Activated CD4-positive, CD25-positive, alpha-beta regulatory T cell treated with anti-CD3 and anti-CD28 coated beads, Interleukin-2, amount 50 U/mL, for 72 hours (primary cell): ENCODE results near the gene CXCL5.
"Not testable (repeated sequence)": the region's sequence is repeated elsewhere in the genome, so short reads cannot be mapped to it uniquely, and the experiment has no call there.

Source experiments
- DNase-seq: peaks from one replicate; pipeline ENCODE4 v3.0.0; 2021

CXCL5 gene

DNA sequence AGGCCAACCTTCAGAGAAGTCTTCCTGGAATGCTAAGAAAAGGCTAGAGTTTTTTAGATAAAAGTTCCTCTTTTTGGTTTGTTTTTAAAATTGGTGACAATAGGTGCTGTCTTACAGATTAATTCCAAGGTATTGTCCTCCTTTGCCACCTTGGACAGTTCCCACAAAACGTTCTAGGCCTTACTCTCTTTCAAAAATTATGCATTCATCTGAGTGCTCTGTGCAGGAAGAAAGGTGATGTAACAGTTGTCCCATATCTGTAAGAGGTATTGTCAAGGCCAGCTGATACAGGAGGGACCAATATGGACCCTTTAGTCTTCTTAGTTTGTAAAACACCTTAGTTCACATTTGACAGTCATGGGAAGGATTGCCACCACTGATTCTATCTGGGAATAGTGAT is 15.9 kb upstream of the CXCL5 start:
- DNase-seq, result no peak

- no peak for DNase-seq
These were observed 14.8 kb upstream of the CXCL5 start for GRCh38 chr4:74013264-74013663.

- no peak for DNase-seq
These were observed 13.7 kb upstream of the CXCL5 start for GRCh38 chr4:74012130-74012529.

GRCh38 chr4:74009307-74009706 is 10.8 kb upstream of the CXCL5 start:
- DNase-seq, result no peak

DNA sequence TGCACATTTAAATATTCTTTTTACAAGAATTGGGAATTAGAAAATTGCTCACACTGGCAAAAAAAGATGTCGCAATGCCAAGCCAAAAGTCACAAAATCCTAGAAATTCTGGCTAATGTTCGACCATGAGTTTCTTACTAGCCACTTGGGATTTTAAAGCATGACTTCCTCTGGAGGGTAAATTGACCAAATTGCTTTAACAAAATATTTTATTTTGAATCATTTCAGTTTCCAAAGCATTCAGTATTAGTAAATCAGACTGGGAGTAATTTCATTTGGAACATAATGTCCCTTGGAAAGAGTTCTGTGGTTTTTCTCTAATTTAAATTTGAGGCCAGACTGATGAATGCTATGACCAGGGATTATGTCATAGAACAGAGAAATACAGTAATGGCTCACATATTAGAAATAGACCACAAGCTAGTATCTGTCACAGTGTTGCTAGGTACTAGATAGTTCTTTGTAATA is 7.6 kb upstream of the CXCL5 start:
- DNase-seq, result no peak

- DNase-seq, result no peak
These were observed 7.1 kb upstream of the CXCL5 start for GRCh38 chr4:74005528-74005927.

DNA sequence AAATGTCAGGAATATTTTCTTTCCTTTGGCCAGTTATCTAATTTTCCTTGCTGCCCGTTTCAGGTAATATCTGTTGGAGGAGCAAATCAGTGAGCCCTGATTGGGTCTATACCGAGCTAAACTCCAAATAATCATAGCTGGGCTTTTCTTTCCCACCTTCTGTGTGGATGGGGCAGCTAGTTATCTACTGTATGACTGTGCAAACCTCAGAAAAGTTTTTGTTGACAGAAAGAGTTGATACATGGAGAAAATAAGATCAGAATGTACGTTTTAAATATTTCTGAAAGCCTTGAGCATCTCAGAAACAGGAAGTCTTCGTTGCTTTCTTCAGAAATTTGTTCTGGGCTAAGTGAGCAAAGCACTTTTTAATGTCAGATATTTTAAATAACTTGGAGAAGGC is 6.2 kb upstream of the CXCL5 start:
- DNase-seq, result no peak

DNA sequence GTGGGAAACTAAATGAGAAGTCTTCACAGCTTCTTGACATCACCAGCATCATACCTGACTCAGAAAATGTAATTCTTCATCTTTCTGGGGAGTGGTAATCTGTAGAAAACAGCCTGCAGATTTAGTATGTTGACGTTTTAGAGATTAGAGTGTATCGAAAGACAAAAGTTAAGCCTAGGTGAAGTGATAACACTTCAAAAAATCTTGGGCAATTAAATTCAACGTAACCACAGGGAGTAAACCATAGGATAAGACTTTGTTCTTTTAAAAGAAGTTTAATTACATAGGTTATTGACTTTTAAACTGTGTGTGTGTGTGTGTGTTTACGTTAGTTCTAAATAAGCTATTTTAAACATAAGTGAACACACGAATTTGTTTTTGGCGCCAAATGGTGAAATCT is 1.8 kb upstream of the CXCL5 start:
- DNase-seq, result no peak

GRCh38 chr4:73992050-73992449 is 6.4 kb downstream of the CXCL5 start:
- no peak for DNase-seq

DNA sequence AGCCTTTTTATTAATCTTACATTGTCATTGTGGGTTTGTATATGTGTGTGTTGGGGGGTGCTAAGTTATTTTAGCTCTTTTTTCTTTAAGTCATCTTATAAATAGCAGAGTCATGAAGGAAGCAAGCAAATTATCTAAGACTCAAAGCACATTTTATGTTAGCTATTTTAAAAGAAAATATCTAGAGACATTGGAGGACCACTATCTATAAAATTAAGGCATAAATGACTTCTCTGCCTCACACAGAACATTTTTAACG is 6.8 kb downstream of the CXCL5 start:
- no peak for DNase-seq

DNA sequence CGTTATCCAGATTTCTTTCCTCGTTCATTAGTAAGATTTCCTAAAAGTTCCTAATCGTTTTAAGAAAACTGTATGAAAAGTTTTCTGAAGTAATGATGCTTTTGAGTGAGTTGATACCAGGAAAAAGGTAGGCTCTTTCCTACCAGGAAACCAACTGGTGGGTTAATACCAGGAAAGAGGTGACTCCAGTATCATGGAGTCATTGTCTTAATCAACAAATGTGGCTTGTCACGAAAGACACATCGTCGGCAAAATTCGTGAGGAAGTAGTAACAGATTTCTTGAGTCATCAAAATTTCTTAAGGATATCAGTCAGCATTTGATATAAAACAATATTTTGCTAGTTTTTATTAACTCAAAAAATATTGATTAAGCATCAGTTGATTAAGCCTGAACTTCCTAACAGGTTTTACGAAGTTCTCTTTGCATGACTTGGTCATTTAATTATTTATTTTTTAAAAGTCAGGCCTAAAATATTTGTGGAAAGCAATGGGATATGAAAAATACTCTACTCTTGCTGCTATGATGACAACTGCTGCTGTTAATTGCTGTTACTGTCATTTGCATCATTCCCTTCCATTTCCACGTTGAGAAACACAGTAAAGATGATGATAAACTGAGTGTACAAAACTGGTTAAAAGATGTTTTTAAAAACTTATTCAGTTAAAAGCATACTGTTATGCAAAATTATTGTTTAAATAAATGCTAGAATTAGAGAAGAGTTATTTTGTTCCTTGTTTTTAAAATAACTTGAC is 7.3 kb downstream of the CXCL5 start:
- DNase-seq, result no peak

DNA sequence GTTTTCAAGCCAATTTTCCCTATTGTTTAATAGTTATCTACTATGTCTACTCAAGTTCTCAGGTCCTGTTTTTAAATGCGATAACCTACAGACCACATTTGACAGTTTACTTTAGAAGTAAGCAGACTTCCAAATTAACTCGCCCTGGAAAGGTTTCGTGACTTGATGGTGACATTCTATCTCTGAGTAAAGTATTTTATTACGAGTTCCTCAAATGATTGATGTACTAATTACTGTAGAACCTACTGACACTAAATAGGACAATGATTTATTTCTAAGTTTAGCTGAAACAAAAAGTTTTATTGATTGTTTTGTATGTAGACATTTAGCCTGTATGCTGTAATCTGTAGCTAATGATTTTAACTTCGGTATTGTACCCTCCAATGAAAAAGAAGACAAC is 8.5 kb downstream of the CXCL5 start:
- DNase-seq, result no peak

DNA sequence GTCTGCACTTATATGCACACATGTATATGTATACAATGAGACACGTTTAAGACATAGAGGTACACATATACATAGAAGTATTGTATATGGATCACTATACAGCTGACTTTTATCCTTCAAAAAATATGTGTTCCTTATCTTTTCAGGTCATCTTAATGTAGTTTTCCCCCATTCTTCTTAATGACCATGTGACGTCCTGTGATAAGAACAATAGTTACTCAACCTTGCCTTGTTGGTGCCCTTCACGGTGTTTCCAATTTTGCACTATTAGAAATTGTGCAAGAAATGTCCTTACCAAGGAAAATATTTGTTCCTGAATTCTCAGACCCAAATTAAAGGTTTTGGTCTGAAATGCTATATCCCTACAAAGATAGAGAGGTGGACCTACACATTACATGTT is 9.4 kb downstream of the CXCL5 start:
- DNase-seq, result no peak

DNA sequence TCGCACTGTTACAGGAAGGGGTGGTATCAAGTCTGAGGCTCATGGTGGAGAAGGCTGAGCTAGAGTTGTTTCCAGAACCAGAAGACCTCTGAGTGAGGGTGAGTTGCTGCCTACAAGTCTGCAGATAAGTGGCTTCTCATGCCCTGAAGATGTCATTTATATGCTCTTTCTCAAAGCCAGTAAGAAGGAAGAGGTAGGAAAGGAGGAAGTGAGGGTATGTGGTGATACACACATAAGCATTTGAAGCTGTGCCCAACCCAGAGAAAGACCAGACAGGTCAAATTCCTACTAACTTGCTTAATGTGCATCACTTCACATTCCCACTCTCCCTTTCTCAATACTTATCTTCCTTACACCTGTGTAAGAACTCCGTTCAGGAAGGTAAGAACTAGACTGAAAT is 10.4 kb downstream of the CXCL5 start, which contains the start of gene PPBP:
Gene PPBP (minus strand): TSS at position 130 of the 400 bp plus-strand sequence. CDS start 87 bp downstream, at position 43.
- DNase-seq, result no peak

DNA sequence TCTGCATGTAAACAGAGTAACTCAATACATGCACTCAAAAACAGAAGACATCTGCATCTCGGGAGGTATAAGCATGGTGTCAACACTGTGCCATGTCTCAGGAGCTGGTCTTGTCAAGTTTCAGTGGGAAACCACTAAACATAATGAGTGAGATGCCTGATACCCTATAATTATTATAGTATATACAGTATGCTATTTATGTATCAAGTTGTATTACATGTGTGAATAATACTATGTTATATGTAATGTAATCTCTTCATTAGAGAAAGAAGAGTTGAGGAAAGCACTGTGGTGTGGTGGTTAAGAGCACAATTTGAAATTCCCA is 13.0 kb downstream of the CXCL5 start:
- no peak for DNase-seq

- no peak for DNase-seq
These were observed 13.5 kb downstream of the CXCL5 start for GRCh38 chr4:73984736-73985527.

GRCh38 chr4:73981175-73981574 is 17.3 kb downstream of the CXCL5 start:
- not testable (repeated sequence) for DNase-seq

DNA sequence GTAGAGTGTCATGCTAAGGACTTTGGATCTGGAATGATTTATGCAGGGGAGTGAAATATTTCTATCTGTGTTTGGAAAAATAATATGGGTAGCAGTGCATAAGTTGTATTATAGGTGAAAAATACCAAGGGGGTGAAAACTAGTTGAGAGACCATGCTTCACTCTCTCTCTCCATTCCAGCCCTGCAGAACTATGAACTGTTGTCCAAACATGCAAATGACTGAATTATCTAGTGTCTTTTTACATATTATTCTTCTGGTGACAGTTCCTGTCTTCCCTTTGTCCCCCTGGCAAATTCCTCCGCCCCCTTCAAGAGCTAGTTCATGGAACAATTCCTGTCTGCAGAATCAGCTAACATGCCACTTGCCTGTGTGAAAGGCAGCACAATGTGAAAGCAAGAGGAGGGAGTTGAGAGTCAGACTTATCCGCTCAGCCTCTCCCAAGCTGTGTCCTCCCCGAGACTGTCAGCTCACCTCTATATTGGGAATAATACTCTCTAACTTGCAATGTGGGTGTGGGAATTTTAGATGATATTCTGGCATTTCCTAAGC is 19.0 kb downstream of the CXCL5 start:
- no peak for DNase-seq

- no peak for DNase-seq
These were observed 19.6 kb downstream of the CXCL5 start for GRCh38 chr4:73978886-73979285.

- DNase-seq, result no peak
These were observed 21.8 kb downstream of the CXCL5 start for GRCh38 chr4:73976716-73977115.

- DNase-seq, result no peak
These were observed 22.3 kb downstream of the CXCL5 start for GRCh38 chr4:73976217-73976616.

DNA sequence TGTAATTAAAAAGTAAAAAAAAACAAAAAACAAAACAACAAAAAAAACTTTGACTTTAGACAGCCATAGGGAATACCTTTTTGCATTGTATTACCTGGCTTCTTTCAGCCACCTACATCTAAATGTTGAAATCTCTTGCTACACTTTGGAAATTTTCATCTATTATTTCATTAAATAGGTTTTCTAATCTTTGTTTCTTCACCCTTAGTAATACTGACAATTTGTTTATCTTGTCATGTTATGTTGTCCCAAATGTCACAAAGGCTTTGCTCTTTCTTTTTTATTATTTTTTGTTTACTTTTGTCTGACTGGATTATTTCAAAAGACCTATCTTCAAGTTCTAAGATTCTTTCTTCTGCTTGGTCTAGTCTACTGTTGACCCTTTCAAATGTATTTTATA is 24.1 kb downstream of the CXCL5 start:
- DNase-seq, result no peak

DNA sequence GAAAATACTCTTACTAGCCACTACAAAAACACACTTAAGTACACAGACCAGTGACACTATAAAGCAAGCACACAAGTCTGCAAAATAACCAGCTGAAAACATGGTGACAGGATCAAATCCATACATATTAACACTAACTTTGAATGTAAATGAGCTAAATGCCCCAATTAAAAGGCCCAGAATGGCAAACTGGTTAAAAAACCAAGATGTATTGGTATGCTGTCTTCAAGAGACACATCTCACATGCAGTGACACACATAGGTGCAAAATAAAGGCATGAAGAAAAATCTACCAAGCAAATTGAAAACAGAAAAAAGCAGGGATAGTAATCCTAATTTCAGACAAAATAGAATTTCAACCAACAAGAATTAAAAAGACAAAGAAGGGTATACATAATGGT is 27.5 kb downstream of the CXCL5 start:
- no peak for DNase-seq

DNA sequence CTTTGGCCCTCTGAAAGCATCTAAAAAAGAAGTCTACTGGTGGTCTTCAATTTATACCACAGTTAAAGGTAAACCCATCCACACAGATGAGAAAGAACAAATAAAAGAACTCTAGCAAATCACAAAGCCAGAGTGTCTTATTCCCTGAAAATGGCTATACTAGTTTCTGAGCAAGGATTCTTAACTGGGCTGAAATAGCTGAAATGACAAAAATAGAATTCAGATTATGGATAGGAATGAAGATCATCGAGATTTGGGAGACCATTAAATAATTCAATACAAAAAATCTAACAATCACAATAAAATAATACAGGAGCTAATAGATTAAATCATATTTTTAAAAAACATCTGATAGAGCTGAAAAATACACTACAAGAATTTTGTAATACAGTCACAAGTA is 28.5 kb downstream of the CXCL5 start:
- no peak for DNase-seq

- DNase-seq, result no peak
These were observed 30.6 kb downstream of the CXCL5 start for GRCh38 chr4:73967866-73968265.
